COR-L47 (cell line): ENCODE data around the gene RASSF10.
A peak's percentile ranks its signal among the peaks of the same experiment; 100 is the strongest.

Experiments
- DNase-seq: peaks from one replicate; lab custom pipeline; 2025; lab: John Stamatoyannopoulos, UW

The RASSF10 gene

DNA sequence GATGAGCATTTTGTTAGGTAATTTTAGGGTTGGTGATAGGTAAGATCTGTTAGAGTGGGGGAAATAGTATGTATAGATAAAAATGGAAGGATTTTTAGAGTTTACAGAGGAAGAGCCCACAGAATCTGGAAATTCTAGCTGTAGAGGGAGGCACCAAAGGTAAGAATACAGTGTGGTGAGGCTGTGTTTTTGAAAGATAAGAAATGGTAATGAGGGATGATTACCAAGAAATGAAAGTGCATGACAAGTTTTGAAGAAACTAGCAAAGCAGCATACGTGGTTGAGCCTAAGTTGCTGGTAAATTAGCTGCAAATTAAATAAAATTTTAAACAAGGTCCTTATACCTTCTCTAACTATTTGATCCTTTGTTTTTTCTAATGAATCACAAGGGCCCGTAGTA, 14.6 kb upstream of the RASSF10 start:
- DNase-seq: no peak

DNA sequence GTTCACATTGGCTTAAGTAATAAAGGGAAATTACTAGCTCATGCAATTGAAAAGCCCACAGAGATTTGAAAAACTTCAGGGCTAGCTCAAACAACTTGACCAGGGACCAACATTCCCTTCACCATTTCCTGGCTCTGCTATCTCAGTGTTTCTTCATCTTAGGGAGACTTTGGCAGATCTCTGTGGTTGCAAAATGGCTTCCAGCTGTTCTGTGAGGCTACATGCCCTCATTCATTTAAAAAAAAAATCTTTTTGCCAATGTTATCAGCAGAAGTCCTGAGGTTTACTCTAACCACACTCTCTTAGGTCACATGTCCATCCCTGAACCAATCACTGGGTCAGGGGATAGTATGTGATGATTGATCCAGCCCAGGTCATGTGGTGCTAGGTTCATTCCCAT, 13.9 kb upstream of the RASSF10 start:
- DNase-seq: no peak

DNA sequence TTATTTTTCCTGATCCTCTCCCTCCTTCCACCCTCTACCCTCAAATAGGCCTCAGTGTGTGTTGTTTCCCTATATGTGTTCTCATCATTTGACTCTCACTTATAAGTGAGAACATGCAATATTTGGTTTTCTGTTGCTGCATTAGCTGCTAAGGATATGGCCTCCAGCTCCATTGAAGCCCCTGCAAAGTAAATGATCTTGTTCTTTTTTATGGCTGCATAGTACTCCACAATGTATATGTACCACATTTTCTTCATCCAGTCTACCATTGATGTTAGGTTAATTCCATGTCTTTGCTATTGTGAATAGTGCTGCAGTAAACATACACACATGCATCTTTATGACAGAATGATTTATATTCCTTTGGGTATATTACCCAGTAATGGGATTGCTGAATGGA, 13.3 kb upstream of the RASSF10 start:
- DNase-seq: no peak

DNA sequence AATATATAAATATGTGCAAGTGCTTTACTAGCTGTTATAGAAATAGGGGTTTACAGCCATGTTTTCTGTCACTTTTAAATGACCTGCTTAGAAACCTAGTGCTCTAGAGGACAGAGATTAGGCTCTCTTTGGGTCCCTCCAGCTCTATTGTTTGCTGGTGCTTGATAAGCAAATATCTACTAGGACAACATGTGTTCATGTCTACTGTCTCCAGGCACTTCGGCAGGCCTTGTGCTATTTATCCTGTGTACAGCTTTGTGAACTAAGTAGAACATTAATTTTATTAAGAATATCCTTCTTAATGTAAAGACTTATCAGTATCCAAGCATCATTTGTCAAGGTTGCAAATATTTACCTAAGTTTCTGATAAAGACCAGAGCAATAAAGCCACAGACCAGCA, 11.9 kb upstream of the RASSF10 start:
- DNase-seq: no peak

DNA sequence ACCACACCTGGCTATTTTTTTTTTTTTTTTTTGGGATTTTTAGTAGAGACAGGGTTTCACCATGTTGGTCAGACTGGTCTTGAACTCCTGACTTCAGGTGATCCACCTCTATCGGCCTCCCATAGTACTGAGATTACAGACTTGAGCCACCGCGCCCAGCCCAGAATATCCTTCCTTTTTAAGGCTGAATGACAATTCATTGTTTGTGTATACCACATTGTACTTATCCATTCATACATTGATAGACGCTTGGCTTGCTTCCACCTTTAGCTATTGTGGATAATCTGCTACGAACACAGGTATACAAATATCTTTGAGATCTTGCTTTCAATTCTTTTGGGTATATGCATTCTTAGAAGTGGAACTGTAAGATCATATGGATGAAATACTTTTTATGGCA, 10.8 kb upstream of the RASSF10 start:
- DNase-seq: no peak

DNA sequence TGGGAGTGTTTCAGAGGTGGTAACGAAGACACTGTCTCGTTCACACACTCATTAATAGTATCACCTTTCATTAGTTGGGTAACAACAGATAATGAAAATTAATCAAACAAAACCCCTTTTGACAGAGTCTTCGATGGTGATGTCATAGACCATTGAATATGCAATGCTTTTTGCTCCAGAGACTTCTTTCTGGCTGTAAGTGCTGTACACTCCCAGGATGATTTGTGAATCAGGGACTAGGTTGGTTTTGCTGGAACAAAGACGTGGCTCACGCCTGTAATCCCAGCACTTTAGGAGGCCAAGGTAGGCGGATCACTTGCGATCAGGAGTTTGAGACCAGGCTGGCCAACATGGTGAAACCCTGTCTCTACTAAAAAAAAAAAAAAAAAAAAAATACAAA, 9.5 kb upstream of the RASSF10 start:
- no peak for DNase-seq

DNA sequence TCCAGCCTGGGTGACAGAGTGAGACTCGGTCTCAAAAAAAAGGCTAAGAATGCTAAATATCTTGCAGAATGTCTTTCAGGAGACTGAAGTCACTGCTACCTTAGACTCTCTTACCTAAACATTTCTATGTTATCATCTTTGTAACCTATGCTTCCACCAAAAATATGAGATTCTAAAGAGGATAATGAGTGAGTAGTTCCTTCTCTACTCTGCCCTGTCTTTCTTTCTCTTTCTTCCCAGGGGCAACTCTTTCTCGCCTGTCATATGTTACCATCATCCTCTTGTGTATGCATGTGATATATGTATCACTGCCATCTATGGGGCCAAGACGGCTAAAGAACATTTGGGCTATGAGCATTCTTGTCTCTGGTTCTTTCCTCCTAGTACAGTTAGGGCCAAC, 9.0 kb upstream of the RASSF10 start:
- DNase-seq: no peak

DNA sequence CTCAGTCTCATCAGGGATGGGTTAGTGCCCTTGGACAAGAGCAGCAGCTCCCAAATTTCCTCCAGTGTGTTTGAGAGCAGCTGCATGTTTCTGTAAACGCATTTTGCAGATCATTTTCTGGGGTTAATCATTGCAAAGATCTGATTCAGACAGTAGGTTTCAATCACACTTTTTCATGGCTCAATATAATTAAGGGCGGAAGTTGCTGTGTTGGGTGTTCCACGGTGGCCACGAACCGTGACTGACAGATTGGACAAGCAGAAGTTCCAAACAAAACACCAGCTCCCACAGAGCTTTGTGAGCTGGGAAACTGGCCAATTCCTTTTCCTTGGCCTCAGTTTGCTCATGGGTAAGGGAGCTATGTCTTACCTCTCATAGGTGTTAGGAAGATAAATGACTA, 8.4 kb upstream of the RASSF10 start:
- DNase-seq: peak; percentile 14

DNA sequence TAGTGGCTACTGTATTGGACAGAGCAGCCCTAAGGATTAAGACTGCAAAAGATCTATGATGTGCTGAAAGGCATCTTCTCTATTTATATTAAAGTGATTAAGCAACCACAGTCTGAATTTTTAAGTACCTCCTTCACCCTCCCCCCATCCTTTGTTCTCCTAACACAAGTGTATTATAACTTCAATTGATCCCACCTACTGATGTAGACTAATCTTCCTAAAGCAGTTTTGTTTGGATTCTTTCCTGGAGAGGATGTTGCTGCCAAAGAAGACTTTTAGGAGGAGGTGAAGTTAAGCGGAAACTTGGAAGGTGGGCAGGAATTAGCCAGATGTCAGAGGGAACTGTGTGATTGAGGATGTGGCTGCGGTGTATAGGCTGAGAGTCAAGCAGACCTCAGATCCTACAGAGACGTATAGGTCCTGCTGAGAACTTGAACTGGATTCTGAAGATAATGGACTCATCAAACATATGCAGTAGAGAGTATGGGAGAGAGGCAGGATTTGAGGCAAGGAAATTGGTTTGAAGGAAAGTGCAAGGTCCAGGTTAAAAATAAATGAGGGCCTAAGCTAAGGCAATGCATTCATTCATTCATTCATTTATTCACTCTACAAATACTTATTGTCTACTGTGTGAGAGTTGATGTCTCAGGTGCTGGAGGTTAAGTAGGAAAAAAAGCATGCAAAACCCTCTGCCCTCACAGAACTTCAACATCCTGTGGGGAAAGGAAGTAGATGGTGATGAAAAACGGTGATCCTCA, 5.2 kb upstream of the RASSF10 start:
- DNase-seq: no peak

DNA sequence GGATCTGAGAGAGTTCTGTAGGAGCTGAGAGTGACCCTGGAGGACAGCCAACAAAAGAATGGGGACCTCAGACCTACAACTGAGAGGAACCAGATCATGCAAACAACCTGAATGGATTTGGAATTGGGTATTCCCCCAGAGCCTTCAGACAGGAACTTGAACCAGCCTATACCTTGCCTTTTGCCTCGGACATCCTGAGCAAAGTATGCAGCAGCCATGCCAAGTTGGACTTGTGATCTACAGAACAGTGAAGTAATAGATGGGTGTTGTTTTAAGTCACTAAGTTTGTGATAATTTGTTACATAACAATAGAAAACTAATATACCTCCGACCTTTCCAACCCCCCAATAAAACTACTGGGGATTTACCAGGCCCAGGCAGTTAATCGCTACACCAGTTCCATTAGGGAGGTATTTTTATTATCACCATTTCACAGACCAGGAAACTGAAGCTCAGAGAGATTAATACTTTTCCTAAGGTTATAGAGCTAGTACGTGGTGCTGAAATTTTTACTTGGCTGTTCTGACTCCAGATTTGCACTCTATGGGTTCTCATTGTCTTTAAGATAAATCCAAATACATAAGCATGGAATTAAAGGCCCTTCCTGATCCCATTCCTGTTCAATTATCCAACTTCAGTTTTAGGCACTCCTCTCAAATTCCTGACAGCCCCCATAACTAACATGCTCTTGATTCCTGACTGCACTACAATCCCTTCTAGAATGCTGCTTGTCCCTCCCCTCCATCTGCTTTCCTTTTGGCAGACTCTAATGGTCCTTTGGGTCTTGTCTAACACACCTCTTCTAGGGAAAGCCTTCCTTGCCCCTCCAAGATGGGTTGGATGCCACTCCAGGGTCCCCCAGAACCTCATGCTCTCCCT, 1.7 kb upstream of the RASSF10 start:
- no peak for DNase-seq

DNA sequence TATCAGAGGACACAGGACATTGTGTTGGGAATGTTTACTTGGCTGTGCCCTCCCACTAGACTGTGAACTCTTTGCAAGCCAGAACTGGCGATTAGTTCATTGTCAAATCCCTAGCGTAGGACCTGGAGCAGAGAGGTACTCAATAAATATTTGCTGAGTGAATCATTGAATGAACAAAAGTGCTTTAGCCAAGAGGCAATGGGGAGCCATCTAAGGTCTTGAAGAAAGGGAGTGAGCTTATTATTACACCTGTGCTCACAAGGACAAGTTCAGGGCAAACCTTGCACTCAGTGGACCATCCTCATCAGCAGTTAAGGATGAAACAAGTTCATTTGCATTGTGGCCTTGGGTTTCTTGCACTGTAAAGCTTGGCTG, 1.1 kb upstream of the RASSF10 start:
- no peak for DNase-seq

DNA sequence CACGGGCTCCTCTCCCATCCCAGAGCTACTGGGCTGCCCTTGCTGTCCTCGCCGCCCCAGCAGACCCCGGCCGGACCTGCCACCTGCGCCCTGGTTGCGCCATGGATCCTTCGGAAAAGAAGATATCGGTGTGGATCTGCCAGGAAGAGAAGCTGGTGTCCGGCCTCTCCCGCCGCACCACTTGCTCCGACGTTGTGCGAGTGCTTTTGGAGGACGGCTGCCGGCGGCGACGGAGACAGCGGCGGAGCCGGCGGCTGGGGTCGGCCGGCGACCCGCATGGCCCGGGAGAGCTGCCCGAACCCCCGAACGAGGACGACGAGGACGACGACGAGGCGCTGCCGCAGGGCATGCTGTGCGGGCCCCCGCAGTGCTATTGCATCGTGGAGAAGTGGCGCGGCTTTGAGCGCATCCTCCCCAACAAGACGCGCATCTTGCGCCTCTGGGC, 382 bp downstream of the RASSF10 start:
- DNase-seq: peak; percentile 33

DNA sequence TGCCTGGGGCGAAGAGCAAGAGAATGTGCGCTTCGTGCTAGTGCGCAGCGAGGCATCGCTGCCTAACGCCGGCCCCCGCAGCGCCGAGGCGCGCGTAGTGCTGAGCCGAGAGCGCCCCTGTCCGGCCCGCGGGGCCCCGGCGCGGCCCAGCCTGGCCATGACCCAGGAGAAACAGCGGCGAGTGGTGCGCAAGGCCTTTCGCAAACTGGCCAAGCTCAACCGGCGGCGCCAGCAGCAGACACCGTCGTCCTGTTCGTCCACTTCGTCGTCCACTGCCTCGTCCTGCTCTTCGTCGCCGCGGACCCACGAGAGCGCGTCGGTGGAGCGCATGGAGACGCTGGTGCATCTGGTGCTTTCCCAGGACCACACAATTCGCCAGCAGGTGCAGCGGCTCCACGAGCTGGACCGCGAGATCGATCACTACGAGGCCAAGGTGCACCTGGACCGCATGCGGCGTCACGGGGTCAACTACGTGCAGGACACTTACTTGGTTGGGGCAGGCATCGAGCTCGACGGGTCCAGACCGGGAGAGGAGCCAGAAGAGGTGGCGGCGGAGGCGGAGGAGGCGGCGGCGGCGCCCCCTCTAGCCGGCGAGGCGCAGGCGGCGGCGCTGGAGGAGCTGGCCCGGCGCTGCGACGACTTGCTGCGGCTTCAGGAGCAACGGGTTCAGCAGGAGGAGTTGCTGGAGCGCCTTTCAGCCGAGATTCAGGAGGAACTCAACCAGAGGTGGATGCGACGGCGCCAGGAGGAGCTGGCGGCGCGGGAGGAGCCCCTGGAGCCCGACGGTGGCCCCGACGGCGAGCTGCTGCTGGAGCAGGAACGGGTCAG, 1.0 kb downstream of the RASSF10 start:
- DNase-seq: peak; percentile 31

DNA sequence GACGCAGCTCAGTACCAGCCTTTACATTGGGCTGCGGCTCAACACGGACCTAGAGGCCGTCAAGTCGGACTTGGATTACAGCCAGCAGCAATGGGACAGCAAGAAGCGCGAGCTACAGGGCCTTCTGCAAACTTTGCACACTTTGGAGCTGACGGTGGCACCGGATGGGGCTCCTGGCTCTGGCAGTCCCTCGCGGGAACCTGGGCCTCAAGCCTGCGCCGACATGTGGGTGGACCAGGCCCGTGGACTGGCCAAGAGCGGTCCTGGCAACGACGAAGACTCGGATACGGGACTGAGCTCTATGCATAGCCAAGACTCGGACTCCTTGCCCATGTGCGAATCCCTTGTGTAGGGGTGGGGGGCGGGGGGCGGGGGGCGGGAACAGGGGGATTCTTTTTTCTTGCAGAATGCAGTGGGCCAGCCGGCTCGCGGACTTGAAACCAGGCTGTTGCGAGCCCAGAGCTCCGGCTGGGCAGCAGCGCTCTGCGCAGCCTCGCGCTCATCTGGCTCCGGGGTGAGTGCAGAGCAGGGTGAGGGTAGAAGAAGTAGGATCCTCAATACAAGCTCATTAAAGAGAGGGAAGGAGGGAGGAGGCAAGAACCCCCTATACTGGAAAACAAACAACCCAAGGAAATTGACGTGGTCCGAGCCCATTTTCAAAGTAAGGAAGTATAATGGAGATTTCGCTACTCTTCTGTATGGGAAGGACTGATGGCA, 1.8 kb downstream of the RASSF10 start:
- DNase-seq: no peak

DNA sequence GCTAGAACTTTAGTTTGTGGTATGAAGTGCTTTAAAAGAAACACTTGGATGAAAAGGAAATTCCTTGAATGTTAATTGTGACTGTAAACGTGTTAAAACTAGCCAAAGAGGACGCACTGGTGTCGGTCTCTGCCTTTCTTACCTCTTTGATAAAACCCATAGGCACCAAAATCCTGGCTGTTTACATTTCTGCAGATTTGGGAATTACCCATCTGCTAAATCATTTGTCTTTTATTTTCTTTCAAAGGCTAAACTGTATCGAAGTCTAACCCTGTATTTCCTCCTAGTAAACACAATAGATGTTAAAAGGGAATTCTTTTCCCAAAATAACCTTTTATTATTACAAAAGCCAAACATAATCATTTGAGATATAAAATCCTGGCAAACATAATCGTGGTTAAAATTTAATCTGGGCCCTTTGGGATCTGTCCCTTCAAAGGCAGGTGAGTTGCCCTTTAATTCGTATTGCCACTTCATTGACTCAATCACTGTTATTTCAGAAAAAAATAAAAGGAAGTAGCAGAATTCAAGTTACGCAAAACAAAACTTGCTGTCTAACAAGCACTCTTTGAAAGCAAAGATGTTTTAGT, 2.4 kb downstream of the RASSF10 start:
- DNase-seq: no peak

DNA sequence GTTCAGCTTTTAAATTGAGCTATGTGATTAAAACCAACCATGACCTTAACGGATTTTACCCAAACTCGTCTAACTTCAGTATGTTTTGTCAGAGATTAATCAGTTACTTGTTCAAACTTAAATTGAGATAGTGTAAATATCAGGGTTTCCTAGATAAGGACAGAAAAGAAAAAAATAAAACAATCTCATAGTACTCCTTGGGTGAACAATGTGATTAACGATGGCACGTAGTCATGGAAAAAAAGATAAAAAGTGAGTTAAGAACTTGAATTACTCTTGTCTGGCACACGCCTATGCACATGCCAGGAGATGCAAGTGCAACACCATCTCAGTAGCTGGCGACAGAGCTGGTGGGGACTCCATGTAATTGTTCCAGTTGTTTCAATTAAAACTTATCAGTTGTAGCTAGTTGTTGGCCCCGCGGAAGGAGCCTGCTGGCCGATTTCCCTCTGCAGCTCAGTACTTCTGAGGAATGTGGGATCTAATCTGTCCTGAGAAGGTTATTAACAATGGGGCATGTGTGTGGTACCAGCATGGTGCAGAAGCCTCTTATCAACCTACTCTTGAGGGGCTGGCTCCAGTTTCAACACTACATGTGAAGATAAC, 3.0 kb downstream of the RASSF10 start:
- no peak for DNase-seq

DNA sequence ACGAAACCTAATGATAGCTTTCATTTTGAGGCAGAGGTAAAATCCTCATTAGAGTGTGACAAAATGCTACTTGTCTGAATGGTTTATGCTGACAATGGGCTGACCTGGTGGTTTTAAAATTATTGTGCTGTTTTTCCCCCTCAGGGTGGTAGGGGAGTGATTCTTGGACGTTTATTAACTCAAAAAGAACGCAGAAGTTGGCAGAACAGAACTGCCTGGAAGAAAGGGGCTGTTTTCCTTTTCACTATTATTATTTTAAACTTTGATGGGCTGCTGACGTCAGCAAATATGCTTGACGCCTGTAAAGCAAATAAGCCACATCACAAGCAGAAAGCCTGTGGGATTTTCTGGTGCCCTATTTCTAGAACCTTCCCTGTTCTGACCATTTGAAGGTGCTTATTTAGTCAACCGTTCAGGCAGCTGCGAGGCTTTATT, 4.0 kb downstream of the RASSF10 start:
- DNase-seq: no peak

DNA sequence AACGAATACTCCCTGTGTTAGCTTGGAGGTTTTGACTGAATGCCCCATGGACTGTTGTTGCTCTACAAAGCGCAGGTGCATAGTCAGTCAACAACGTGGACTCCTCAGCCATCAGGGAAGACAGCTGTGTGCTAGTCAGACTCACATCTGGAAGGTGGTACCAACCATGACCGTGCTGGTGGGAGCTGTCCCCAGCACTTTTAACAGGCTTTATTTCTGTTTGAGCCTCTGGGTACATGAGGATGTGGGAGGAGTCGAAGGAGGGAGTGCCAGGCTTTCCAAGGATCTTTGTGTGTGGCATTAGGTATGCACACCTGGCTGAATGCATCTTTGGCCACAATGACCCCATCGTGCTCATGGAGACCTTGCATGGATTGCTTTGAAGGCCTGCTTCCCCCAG, 6.6 kb downstream of the RASSF10 start:
- DNase-seq: no peak

DNA sequence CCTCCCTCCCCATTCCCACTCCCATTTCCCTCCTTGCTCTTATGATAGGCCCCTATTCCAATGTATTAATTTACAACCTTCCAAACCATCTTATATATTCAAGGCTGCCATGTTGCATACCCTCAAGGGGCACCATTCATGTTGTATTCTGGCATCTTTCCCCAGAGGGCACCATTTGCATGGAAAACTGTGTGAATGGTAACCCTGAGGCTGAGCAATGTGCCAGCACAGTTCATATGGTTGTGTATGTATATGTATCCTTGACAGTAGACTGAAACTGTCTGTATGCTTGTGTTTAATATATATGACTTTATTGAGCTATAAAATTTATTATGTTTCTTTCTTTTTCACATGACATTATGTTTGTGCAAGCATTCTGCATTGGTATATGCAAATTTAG, 7.3 kb downstream of the RASSF10 start:
- no peak for DNase-seq

DNA sequence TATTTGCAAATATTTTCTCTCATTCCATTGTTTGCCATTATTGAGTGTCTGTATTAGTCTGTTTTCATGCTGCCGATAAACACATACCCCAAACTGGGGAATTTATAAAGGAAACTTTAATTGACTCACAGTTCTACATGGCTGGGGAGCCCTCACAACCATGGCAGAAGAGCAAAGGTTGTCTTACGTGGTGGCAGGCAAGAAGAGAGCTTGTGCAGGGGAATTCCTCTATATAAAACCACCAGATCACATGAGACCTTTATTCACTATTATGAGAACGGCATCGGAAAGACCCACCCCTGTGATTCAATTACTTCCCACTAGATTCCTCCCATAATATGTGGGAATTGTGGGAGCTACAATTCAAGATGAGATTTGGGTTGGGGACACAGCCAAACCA, 10.2 kb downstream of the RASSF10 start:
- DNase-seq: no peak

DNA sequence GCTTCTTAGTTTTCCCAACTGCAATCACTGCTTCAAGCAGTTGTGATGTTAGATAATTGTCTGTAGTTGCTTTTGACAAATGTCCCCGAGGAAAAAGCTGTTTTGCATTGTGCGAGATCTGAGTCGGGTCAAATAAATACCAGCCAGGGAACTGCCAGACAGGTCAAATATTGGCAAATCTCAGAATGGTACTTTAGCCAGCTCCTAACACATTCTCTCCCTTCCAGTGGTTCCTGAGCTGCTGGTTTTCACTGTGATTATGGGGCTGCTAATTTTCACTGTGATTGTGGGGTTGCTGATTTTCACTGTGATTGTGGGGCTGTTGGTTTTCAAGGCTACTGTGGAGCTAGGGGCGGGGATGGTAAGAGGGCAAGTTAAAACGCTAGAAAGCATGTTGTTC, 14.3 kb downstream of the RASSF10 start:
- no peak for DNase-seq
